Vagina (tissue), 2 donors: Measurements from ENCODE around the gene PAX8.

Source experiments
- CTCF ChIP-seq, 3 experiments: fragments of 450-650 bp in 2 of 3; fragments of 200-600 bp in 1 of 3; sonication (generic) in 1 of 3; IDR thresholded peaks; one replicate each; pipeline ENCODE4 v1.5.1; 2017 to 2019; ENCODE audit warnings: antibody characterized with exemption in 3 of 3, mild to moderate bottlenecking in 2 of 3, moderate library complexity in 2 of 3
- POLR2AphosphoS5 ChIP-seq, 2 donors: sonication (generic); formaldehyde crosslinking; IDR thresholded peaks; one replicate each; pipeline ENCODE4 v1.9.0; 2017; ENCODE audit warnings: antibody characterized with exemption in 2 of 2, mild to moderate bottlenecking in 2 of 2, low read depth in 1 of 2; ENCODE audit not compliant: insufficient read depth in 1 of 2

GRCh38 chr2:113197347-113198047 is 81.2 kb downstream of the PAX8 start:
- TF ChIP-seq POLR2AphosphoS5 (IDR thresholded peaks at IDR 0.05; ENCODE audit: insufficient read depth in 1 of 2, low read depth in 1 of 2) (no peak), CTCF (IDR thresholded peaks at IDR 0.05) (no peak)
